ENCODE results near the gene PARD3. TPM values are rescaled to one million over a fixed set of nuclear protein-coding genes. Genes with fewer than 3 reads are reported as not detected.

PARD3 gene
- polyA plus RNA-seq, 2 of the 4 experiments (the other 2 are of a cell fraction): 110 to 200 TPM

- no peak for FAIRE-seq
- POLR2A ChIA-PET: no interaction called here
- ATAC-seq: no peak
- WGBS (ENCODE audit: missing lambda C conversion rate): 78% methylated on average over 3 of the region's 3 CpGs
- DNase-seq (ENCODE audit: low read depth in 1 of 2, low spot score in 1 of 2): no peak
- H3K9me3 ChIP-seq: no peaks in the 10 kb centered on the region
- 0 out of 3 replicates have a peak overlapping the region, but pooled peaks have one; percentile 6 for H3K4me2 ChIP-seq
- CTCF ChIA-PET: no interaction called here
- 0 out of 3 replicates have a peak, but pooled peaks cover 6% of the 10 kb centered on the region for H3K4me1 ChIP-seq
- H3K27ac ChIP-seq: no peak overlapping the region
- TF ChIP-seq SMC3 (IDR thresholded peaks at IDR 0.05): no peak
- no peak for TF ChIP-seq HEYL (CRISPR knock-in tag; IDR thresholded peaks at IDR 0.05)
- no peak for TF ChIP-seq PHF8 (IDR thresholded peaks at IDR 0.05; ENCODE audit: borderline replicate concordance, low read depth)
- no peak for TF ChIP-seq ZFP36 (IDR thresholded peaks at IDR 0.05; ENCODE audit: borderline replicate concordance, partially characterized antibody)
- no peak for TF ChIP-seq PBX3 (IDR thresholded peaks at IDR 0.05)
- no peak for TF ChIP-seq FOSB (CRISPR knock-in tag; IDR thresholded peaks at IDR 0.05)
- H3K4me3 ChIP-seq: no peak overlapping the region
These were observed 669.4 kb downstream of the PARD3 start for GRCh38 chr10:34145715-34146114.

- CTCF ChIA-PET: interaction anchor here (0.7 kb wide), 1 partner anchor 845 kb away, joined by 4 read pairs; no protein-coding TSS in a partner anchor
- WGBS (ENCODE audit: missing lambda C conversion rate): 93% methylated on average over 2 of the region's 2 CpGs
- peaks cover 24% of the 10 kb centered on the region for H3K4me1 ChIP-seq
- H3K4me3 ChIP-seq: no peak overlapping the region
- TF ChIP-seq USF2 (IDR thresholded peaks at IDR 0.05): no peak
- no peak for TF ChIP-seq ZNF302 (CRISPR knock-in tag; IDR thresholded peaks at IDR 0.05)
- TF ChIP-seq HES2 (IDR thresholded peaks at IDR 0.05): no peak
- TF ChIP-seq MAZ (IDR thresholded peaks at IDR 0.05; ENCODE audit: borderline replicate concordance, low read depth, low read length): no peak
- TF ChIP-seq CHD2 (IDR thresholded peaks at IDR 0.05; ENCODE audit: low read length, partially characterized antibody): no peak
- TF ChIP-seq FOXS1 (CRISPR knock-in tag; IDR thresholded peaks at IDR 0.05): no peak
- TF ChIP-seq GATA3 (IDR thresholded peaks at IDR 0.05; ENCODE audit: borderline replicate concordance): no peak
- TF ChIP-seq ZFP36 (IDR thresholded peaks at IDR 0.05; ENCODE audit: borderline replicate concordance, partially characterized antibody): no peak
- TF ChIP-seq E2F6 (IDR thresholded peaks at IDR 0.05; ENCODE audit: borderline replicate concordance, low read depth): no peak
- no peak for TF ChIP-seq NPAS2 (CRISPR knock-in tag; IDR thresholded peaks at IDR 0.05; ENCODE audit: borderline replicate concordance)
- no peak for TF ChIP-seq EHMT2 (IDR thresholded peaks at IDR 0.05; ENCODE audit: low read depth)
- no peak for TF ChIP-seq MAFK (IDR thresholded peaks at IDR 0.05; ENCODE audit: partially characterized antibody)
- TF ChIP-seq TFCP2L1 (CRISPR knock-in tag; IDR thresholded peaks at IDR 0.05): no peak
- TF ChIP-seq CHD4 (IDR thresholded peaks at IDR 0.05; ENCODE audit: borderline replicate concordance): no peak
- no peak for TF ChIP-seq ATOH8 (CRISPR knock-in tag; IDR thresholded peaks at IDR 0.05; ENCODE audit: low read depth)
- ATAC-seq (no peak), DNase-seq (ENCODE audit: low read depth in 1 of 2, low spot score in 1 of 2) (no peak), FAIRE-seq (no peak)
- POLR2A ChIA-PET: no interaction called here
- no peak overlapping the region for H3K4me2 ChIP-seq
- H3K9me3 ChIP-seq: no peaks in the 10 kb centered on the region
- no peak overlapping the region for H3K27ac ChIP-seq
These were observed 671.6 kb downstream of the PARD3 start for GRCh38 chr10:34143466-34143865.

Data from A549 (cell line).